SU-DHL-6 (cell line): Measurements from ENCODE around the gene NOTCH2.

ENCODE experiments used
- EZH2phosphoT487 ChIP-seq: fragments of 200-600 bp; sonication (generic), shearing (Covaris generic); conservative IDR thresholded peaks from 2 replicates; pipeline ENCODE4 v1.6.1; 2018; ENCODE audit warnings: mild to moderate bottlenecking, antibody characterized with exemption, low read length, moderate library complexity, mixed read lengths
- TF ChIP-seq, protein P1 (sequence below): fragments of 200-600 bp; sonication (generic); IDR thresholded peaks from one replicate; pipeline ENCODE4 v1.5.1; 2017; ENCODE audit warnings: antibody characterized with exemption, mild to moderate bottlenecking, low read length, moderate library complexity; ENCODE audit not compliant: insufficient read depth, poor library complexity, severe bottlenecking

DNA sequence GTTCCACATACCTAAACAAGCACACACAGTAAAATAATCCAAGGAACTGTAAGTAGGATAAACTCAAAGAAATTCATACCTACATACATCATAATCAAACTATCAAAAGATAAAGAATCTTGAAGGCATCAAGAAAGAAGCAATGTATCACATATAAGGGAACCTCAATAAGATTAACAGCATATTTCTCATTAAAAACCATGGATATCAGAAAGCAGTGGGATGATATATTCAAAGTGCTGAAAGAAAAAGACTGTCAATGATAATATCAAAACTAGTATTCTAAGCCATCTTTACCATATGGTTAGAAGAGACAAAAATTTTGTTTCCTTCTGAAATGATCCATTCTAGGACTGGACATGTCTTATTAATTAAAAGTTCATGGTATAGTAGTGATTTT, 136.1 kb downstream of the NOTCH2 start:
- TF ChIP-seq, protein P1, sequence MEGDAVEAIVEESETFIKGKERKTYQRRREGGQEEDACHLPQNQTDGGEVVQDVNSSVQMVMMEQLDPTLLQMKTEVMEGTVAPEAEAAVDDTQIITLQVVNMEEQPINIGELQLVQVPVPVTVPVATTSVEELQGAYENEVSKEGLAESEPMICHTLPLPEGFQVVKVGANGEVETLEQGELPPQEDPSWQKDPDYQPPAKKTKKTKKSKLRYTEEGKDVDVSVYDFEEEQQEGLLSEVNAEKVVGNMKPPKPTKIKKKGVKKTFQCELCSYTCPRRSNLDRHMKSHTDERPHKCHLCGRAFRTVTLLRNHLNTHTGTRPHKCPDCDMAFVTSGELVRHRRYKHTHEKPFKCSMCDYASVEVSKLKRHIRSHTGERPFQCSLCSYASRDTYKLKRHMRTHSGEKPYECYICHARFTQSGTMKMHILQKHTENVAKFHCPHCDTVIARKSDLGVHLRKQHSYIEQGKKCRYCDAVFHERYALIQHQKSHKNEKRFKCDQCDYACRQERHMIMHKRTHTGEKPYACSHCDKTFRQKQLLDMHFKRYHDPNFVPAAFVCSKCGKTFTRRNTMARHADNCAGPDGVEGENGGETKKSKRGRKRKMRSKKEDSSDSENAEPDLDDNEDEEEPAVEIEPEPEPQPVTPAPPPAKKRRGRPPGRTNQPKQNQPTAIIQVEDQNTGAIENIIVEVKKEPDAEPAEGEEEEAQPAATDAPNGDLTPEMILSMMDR: no peak
- TF ChIP-seq EZH2phosphoT487: no peak
